Measurements from ENCODE around the gene ZNF280B. TPM values are rescaled to one million over a fixed set of nuclear protein-coding genes. Genes with fewer than 3 reads are reported as not detected.
"Not testable (repeated sequence)": the region's sequence is repeated elsewhere in the genome, so short reads cannot be mapped to it uniquely, and the experiment has no call there.

Gene ZNF280B
- total RNA-seq, 1 experiment from 2014 or later = 2.0 TPM

- in situ Hi-C loops (cut with HindIII; ENCODE audit: low sequenced_read_pairs) = not testable (repeated sequence)
These were observed 37.4 kb downstream of the ZNF280B start for GRCh38 chr22:22471104-22471503.

GRCh38 chr22:22469527-22469926 lies 39.0 kb downstream of the ZNF280B start:
- in situ Hi-C loops (cut with HindIII; ENCODE audit: low sequenced_read_pairs) = no loop called here
- DNase-seq (ENCODE audit: low spot score) = no peak

More at GRCh38 chr22:22471104-22471503, 37.4 kb downstream of the ZNF280B start:
- DNase-seq (ENCODE audit: low spot score) = not testable (repeated sequence)

GRCh38 chr22:22468794-22469469 lies 39.6 kb downstream of the ZNF280B start:
- DNase-seq (ENCODE audit: low spot score); in situ Hi-C loops (cut with HindIII; ENCODE audit: low sequenced_read_pairs): not testable (repeated sequence)

- no peak for DNase-seq (ENCODE audit: low spot score)
- in situ Hi-C loops (cut with HindIII; ENCODE audit: low sequenced_read_pairs) = no loop called here
These were observed 41.4 kb downstream of the ZNF280B start for GRCh38 chr22:22467112-22467511.

GRCh38 chr22:22465782-22466181 lies 42.8 kb downstream of the ZNF280B start:
- in situ Hi-C loops (cut with HindIII; ENCODE audit: low sequenced_read_pairs) = no loop called here
- no peak for DNase-seq (ENCODE audit: low spot score)

- DNase-seq (ENCODE audit: low spot score) = no peak
- in situ Hi-C loops (cut with HindIII; ENCODE audit: low sequenced_read_pairs) = no loop called here
These were observed 43.4 kb downstream of the ZNF280B start for GRCh38 chr22:22465094-22465602.

- in situ Hi-C loops (cut with HindIII; ENCODE audit: low sequenced_read_pairs) = no loop called here
These were observed 43.9 kb downstream of the ZNF280B start for GRCh38 chr22:22464541-22465054.

GRCh38 chr22:22463855-22464540 lies 44.5 kb downstream of the ZNF280B start:
- in situ Hi-C loops (cut with HindIII; ENCODE audit: low sequenced_read_pairs) = no loop called here
- DNase-seq (ENCODE audit: low spot score) = peak; percentile 73

More at GRCh38 chr22:22464541-22465054, 43.9 kb downstream of the ZNF280B start:
- no peak for DNase-seq (ENCODE audit: low spot score)

- in situ Hi-C loops (cut with HindIII; ENCODE audit: low sequenced_read_pairs) = no loop called here
- DNase-seq (ENCODE audit: low spot score) = no peak
These were observed 45.6 kb downstream of the ZNF280B start for GRCh38 chr22:22462813-22463567.

GRCh38 chr22:22461583-22461982 lies 47.0 kb downstream of the ZNF280B start:
- in situ Hi-C loops (cut with HindIII; ENCODE audit: low sequenced_read_pairs) = no loop called here
- DNase-seq (ENCODE audit: low spot score) = no peak

- in situ Hi-C loops (cut with HindIII; ENCODE audit: low sequenced_read_pairs) = no loop called here
- DNase-seq (ENCODE audit: low spot score) = no peak
These were observed 47.4 kb downstream of the ZNF280B start for GRCh38 chr22:22461111-22461510.

GRCh38 chr22:22460635-22461034 lies 47.9 kb downstream of the ZNF280B start:
- DNase-seq (ENCODE audit: low spot score) = no peak
- in situ Hi-C loops (cut with HindIII; ENCODE audit: low sequenced_read_pairs) = no loop called here

GRCh38 chr22:22460060-22460459 lies 48.5 kb downstream of the ZNF280B start:
- no peak for DNase-seq (ENCODE audit: low spot score)
- in situ Hi-C loops (cut with HindIII; ENCODE audit: low sequenced_read_pairs) = no loop called here

- in situ Hi-C loops (cut with HindIII; ENCODE audit: low sequenced_read_pairs) = no loop called here
- no peak for DNase-seq (ENCODE audit: low spot score)
These were observed 49.5 kb downstream of the ZNF280B start for GRCh38 chr22:22458896-22459588.

GRCh38 chr22:22458387-22458786 lies 50.2 kb downstream of the ZNF280B start:
- DNase-seq (ENCODE audit: low spot score) = no peak
- in situ Hi-C loops (cut with HindIII; ENCODE audit: low sequenced_read_pairs) = no loop called here

- in situ Hi-C loops (cut with HindIII; ENCODE audit: low sequenced_read_pairs) = no loop called here
These were observed 53.5 kb downstream of the ZNF280B start for GRCh38 chr22:22454997-22455396.

GRCh38 chr22:22452996-22453686 lies 55.4 kb downstream of the ZNF280B start:
- in situ Hi-C loops (cut with HindIII; ENCODE audit: low sequenced_read_pairs) = no loop called here
- no peak for DNase-seq (ENCODE audit: low spot score)

More at GRCh38 chr22:22454997-22455396, 53.5 kb downstream of the ZNF280B start:
- no peak for DNase-seq (ENCODE audit: low spot score)

- no peak for DNase-seq (ENCODE audit: low spot score)
- in situ Hi-C loops (cut with HindIII; ENCODE audit: low sequenced_read_pairs) = no loop called here
These were observed 56.3 kb downstream of the ZNF280B start for GRCh38 chr22:22452211-22452610.
